H54 (cell line): ENCODE data around the gene CTTN.
"Not testable (repeated sequence)": the region's sequence is repeated elsewhere in the genome, so short reads cannot be mapped to it uniquely, and the experiment has no call there.

Experiments
- DNase-seq: peaks from one replicate; pipeline ENCODE4 v3.0.0; 2011; ENCODE audit warnings: low spot score, mixed read lengths; ENCODE audit not compliant: insufficient read length
- FAIRE-seq: peaks from 3 replicates; lab custom pipeline; 2011; peaks lifted over from hg19 to GRCh38; lab: Jason Lieb, UNC
- POLR2A ChIP-seq: IDR thresholded peaks from 2 replicates; pipeline ENCODE4 v1.6.1; 2011; ENCODE audit warnings: low read depth, mild to moderate bottlenecking, low read length

The CTTN gene

GRCh38 chr11:70433526-70433925 is 35.2 kb downstream of the CTTN start:
- TF ChIP-seq POLR2A = no peak
- DNase-seq = no peak
- no peak for FAIRE-seq

- no peak for FAIRE-seq
- no peak for TF ChIP-seq POLR2A
Observed at GRCh38 chr11:70433966-70434812, 35.9 kb downstream of the CTTN start.

GRCh38 chr11:70434813-70435278 is 36.5 kb downstream of the CTTN start:
- TF ChIP-seq POLR2A = no peak
- DNase-seq = no peak
- FAIRE-seq = no peak

More at GRCh38 chr11:70433966-70434812, 35.9 kb downstream of the CTTN start:
- no peak for DNase-seq

- DNase-seq (no peak), FAIRE-seq (no peak)
- TF ChIP-seq POLR2A = no peak
Observed at GRCh38 chr11:70435361-70435760, 37.0 kb downstream of the CTTN start.

GRCh38 chr11:70435765-70436500 is 37.6 kb downstream of the CTTN start:
- no peak for DNase-seq
- no peak for TF ChIP-seq POLR2A
- no peak for FAIRE-seq

GRCh38 chr11:70436501-70436860 is 38.2 kb downstream of the CTTN start:
- no peak for DNase-seq
- FAIRE-seq = no peak
- no peak for TF ChIP-seq POLR2A

GRCh38 chr11:70437111-70437784 is 38.9 kb downstream of the CTTN start:
- DNase-seq = no peak
- no peak for FAIRE-seq
- TF ChIP-seq POLR2A = no peak

- TF ChIP-seq POLR2A = no peak
Observed at GRCh38 chr11:70440206-70440605, 41.9 kb downstream of the CTTN start.

GRCh38 chr11:70443773-70444030 is 45.4 kb downstream of the CTTN start:
- TF ChIP-seq POLR2A = no peak
- FAIRE-seq (no peak), DNase-seq (no peak)

More at GRCh38 chr11:70440206-70440605, 41.9 kb downstream of the CTTN start:
- FAIRE-seq (no peak), DNase-seq (no peak)

GRCh38 chr11:70445091-70445490 is 46.8 kb downstream of the CTTN start:
- DNase-seq (no peak), FAIRE-seq (no peak)
- no peak for TF ChIP-seq POLR2A

- no peak for DNase-seq
- FAIRE-seq = no peak
- no peak for TF ChIP-seq POLR2A
Observed at GRCh38 chr11:70445605-70446004, 47.3 kb downstream of the CTTN start.

GRCh38 chr11:70448983-70449567 is 50.7 kb downstream of the CTTN start:
- DNase-seq (no peak), FAIRE-seq (no peak)
- no peak for TF ChIP-seq POLR2A

- FAIRE-seq (no peak), DNase-seq (no peak)
- TF ChIP-seq POLR2A = no peak
Observed at GRCh38 chr11:70454197-70454767, 56.0 kb downstream of the CTTN start.

- DNase-seq, FAIRE-seq: not testable (repeated sequence)
Observed at GRCh38 chr11:70454811-70455210, 56.5 kb downstream of the CTTN start.
